Prostate gland (tissue), 2 donors: ENCODE measurements around the gene TSPAN2.

Experiments used
- POLR2AphosphoS5 ChIP-seq: sonication (generic); formaldehyde crosslinking; IDR thresholded peaks from one replicate; pipeline ENCODE4 v1.6.1; 2017; ENCODE audit warnings: antibody characterized with exemption
- TF ChIP-seq, protein P1 (sequence below), 4 experiments: fragments of 200-600 bp in 2 of 4; fragments of 450-650 bp in 2 of 4; sonication (generic) in 2 of 4; IDR thresholded peaks; 1 replicate in 3 of 4; 2 replicates in 1 of 4; pipeline ENCODE4 v1.5.1; 2016 to 2019; ENCODE audit warnings: antibody characterized with exemption in 4 of 4, mild to moderate bottlenecking in 2 of 4, moderate library complexity in 2 of 4

DNA sequence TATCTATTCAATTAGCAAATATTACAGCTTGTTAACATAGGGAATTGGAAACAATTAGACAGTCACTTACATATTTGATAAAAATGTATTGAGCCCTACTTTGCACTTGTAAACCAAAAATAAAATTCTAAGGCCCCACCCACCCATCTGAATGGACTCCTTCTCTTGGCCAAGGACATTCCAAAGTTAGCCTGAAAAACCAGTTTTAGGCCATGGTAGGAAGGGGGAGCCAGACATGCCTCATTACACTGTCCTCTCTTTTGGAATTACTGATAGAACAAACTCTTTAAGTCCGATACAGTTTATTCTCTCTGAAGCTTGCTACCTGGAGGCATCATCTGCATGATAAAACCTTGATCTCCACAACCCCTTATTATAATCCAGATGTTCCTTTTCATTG lies 28.0 kb upstream of the TSPAN2 start:
- TF ChIP-seq, protein P1, sequence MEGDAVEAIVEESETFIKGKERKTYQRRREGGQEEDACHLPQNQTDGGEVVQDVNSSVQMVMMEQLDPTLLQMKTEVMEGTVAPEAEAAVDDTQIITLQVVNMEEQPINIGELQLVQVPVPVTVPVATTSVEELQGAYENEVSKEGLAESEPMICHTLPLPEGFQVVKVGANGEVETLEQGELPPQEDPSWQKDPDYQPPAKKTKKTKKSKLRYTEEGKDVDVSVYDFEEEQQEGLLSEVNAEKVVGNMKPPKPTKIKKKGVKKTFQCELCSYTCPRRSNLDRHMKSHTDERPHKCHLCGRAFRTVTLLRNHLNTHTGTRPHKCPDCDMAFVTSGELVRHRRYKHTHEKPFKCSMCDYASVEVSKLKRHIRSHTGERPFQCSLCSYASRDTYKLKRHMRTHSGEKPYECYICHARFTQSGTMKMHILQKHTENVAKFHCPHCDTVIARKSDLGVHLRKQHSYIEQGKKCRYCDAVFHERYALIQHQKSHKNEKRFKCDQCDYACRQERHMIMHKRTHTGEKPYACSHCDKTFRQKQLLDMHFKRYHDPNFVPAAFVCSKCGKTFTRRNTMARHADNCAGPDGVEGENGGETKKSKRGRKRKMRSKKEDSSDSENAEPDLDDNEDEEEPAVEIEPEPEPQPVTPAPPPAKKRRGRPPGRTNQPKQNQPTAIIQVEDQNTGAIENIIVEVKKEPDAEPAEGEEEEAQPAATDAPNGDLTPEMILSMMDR (IDR thresholded peaks at IDR 0.05) = no peak
- TF ChIP-seq POLR2AphosphoS5 = no peak
